A549 (cell line): ENCODE measurements around the gene ACTR2. TPM values are rescaled to one million over a fixed set of nuclear protein-coding genes. Genes with fewer than 3 reads are reported as not detected.

Experiments used
- ATAC-seq, 2 experiments: fragments of 200-7000 bp in 1 of 2; fragments of >200 bp in 1 of 2; cut with Nextera tagmentation in 1 of 2; cut with Tn5 transposase in 1 of 2; 3 replicates each; pipeline versions ENCODE4 v1.8.0 to v1.9.1; 2018 to 2020; ENCODE audit warnings: mild to moderate bottlenecking in 1 of 2, moderate library complexity in 1 of 2
- CTCF ChIA-PET: fragments of 300-600 bp; sonication (Branson Sonifier 250); formaldehyde crosslinking; extraction: SDS; loops from one replicate; lab custom pipeline; 2021; ENCODE audit warnings: antibody characterized with exemption, inconsistent platforms; lab: Yijun Ruan, JAX
- POLR2A ChIA-PET: fragments of 350-600 bp; formaldehyde crosslinking; extraction: SDS; loops from one replicate; lab custom pipeline; 2021; ENCODE audit warnings: antibody characterized with exemption, inconsistent platforms; lab: Yijun Ruan, JAX
- DNase-seq, 2 experiments: peaks; one replicate each; pipeline versions ENCODE4 v3.0.0 to v3.0.0-alpha.2; 2011 to 2016; ENCODE audit warnings: low read depth in 1 of 2, low spot score in 1 of 2
- FAIRE-seq: peaks from 2 replicates; lab custom pipeline; 2011; peaks lifted over from hg19 to GRCh38; lab: Jason Lieb, UNC
- H3K27ac ChIP-seq, 2 experiments: fragments of >200 bp; sonication (Bioruptor Twin); formaldehyde crosslinking; 3 replicates each; pipeline ENCODE4 v1.5.1; 2016 to 2017
- H3K4me1 ChIP-seq: fragments of >200 bp; sonication (Bioruptor Twin); formaldehyde crosslinking; 3 replicates; pipeline ENCODE4 v1.6.1; 2016
- H3K4me2 ChIP-seq: fragments of >200 bp; sonication (Bioruptor Twin); formaldehyde crosslinking; 3 replicates; pipeline ENCODE4 v1.6.1; 2016
- H3K4me3 ChIP-seq: fragments of >200 bp; sonication (Bioruptor Twin); formaldehyde crosslinking; 3 replicates; pipeline ENCODE4 v1.5.1; 2016
- H3K9me3 ChIP-seq: fragments of >200 bp; sonication (Bioruptor Twin); formaldehyde crosslinking; 3 replicates; pipeline ENCODE4 v1.6.1; 2016
- CBX8 ChIP-seq: fragments of 200-600 bp; sonication (generic); IDR thresholded peaks from 2 replicates; pipeline ENCODE4 v1.6.1; 2016
- CEBPB ChIP-seq, 2 experiments: fragments of >200 bp in 1 of 2; sonication (Bioruptor Twin) in 1 of 2; formaldehyde crosslinking in 1 of 2; IDR thresholded peaks; 2 replicates each; pipeline ENCODE4 v1.6.1; 2012 to 2016
- CHD4 ChIP-seq: fragments of 200-600 bp; sonication (generic); IDR thresholded peaks from 2 replicates; pipeline ENCODE4 v1.6.1; 2016; ENCODE audit warnings: antibody characterized with exemption, mild to moderate bottlenecking, borderline replicate concordance
- EHF ChIP-seq: fragments of 250-450 bp; sonication (Bioruptor Pico); IDR thresholded peaks from 2 replicates; pipeline ENCODE4 v1.5.0; 2020; ENCODE audit warnings: mild to moderate bottlenecking
- EHMT2 ChIP-seq: fragments of 200-600 bp; sonication (generic); IDR thresholded peaks from 2 replicates; pipeline ENCODE4 v1.6.1; 2016; ENCODE audit warnings: antibody characterized with exemption, low read depth, mild to moderate bottlenecking, moderate library complexity
- FOXS1 ChIP-seq: fragments of 250-450 bp; sonication (Bioruptor Pico); IDR thresholded peaks from 2 replicates; pipeline ENCODE4 v1.5.0; 2020; ENCODE audit warnings: mild to moderate bottlenecking, moderate library complexity
- GATA3 ChIP-seq: IDR thresholded peaks from 2 replicates; pipeline ENCODE4 v1.6.1; 2012; ENCODE audit warnings: borderline replicate concordance
- HEYL ChIP-seq: fragments of 250-450 bp; sonication (Bioruptor Pico); IDR thresholded peaks from 2 replicates; pipeline ENCODE4 v1.8.0; 2021; ENCODE audit warnings: mild to moderate bottlenecking, moderate library complexity
- JUNB ChIP-seq: fragments of >200 bp; sonication (Bioruptor Twin); formaldehyde crosslinking; IDR thresholded peaks from 2 replicates; pipeline ENCODE4 v1.6.1; 2016
- KDM1A ChIP-seq: fragments of 200-600 bp; sonication (generic); IDR thresholded peaks from 2 replicates; pipeline ENCODE4 v1.6.1; 2016; ENCODE audit warnings: low read depth, mild to moderate bottlenecking
- MYC ChIP-seq: IDR thresholded peaks from 2 replicates; pipeline ENCODE4 v1.6.1; 2012; ENCODE audit warnings: mild to moderate bottlenecking, inconsistent platforms, low read length, improper control_type of control experiment, borderline replicate concordance
- RARB ChIP-seq: fragments of 250-450 bp; sonication (Bioruptor Pico); IDR thresholded peaks from 2 replicates; pipeline ENCODE4 v1.8.0; 2021; ENCODE audit warnings: mild to moderate bottlenecking, moderate library complexity
- RCOR1 ChIP-seq: fragments of 150-350 bp; IDR thresholded peaks from 2 replicates; pipeline ENCODE4 v1.6.1; 2014; ENCODE audit warnings: antibody characterized with exemption, low read length, low read depth
- RFX5 ChIP-seq: fragments of 450-650 bp; IDR thresholded peaks from 2 replicates; pipeline ENCODE4 v1.7.1; 2014; ENCODE audit warnings: antibody characterized with exemption, mild to moderate bottlenecking, moderate library complexity
- ZNF302 ChIP-seq: fragments of 250-450 bp; sonication (Bioruptor Pico); IDR thresholded peaks from 2 replicates; pipeline ENCODE4 v1.9.0; 2021; ENCODE audit warnings: inconsistent platforms, mild to moderate bottlenecking, moderate library complexity
- ZSCAN20 ChIP-seq: fragments of 250-450 bp; sonication (Bioruptor Pico); IDR thresholded peaks from 2 replicates; pipeline ENCODE4 v1.8.0; 2022; ENCODE audit warnings: mild to moderate bottlenecking, moderate library complexity
- WGBS: methylation state at CpG from one replicate; pipeline ENCODE4 v1.1.6; 2017; ENCODE audit errors: missing lambda C conversion rate; 5-methylcytosine and 5-hydroxymethylcytosine counted together
- polyA plus RNA-seq, 4 experiments: library from polyadenylated mRNA; depleted of rRNA in 3 of 4; stranded (reverse); fragments of >200 nt; fragmentation: RNase III in 1 of 4; extraction: RNeasy Plus Mini Kit Qiagen cat#74134 plus additional on column Dnase treatment in 1 of 4; gene quantifications; 2 replicates in 3 of 4; 3 replicates in 1 of 4; pipeline ENCODE4 v1.2.3, GENCODE V29; 2011 to 2017
- TF ChIP-seq, protein P1 (sequence below): IDR thresholded peaks from 2 replicates; pipeline ENCODE4 v1.6.1; 2012; ENCODE audit warnings: low read depth, borderline replicate concordance
- TF ChIP-seq, protein P2 (sequence below): IDR thresholded peaks from 2 replicates; pipeline ENCODE4 v1.6.1; 2012
- TF ChIP-seq, protein P3 (sequence below): fragments of >200 bp; sonication (Bioruptor Twin); formaldehyde crosslinking; IDR thresholded peaks from 3 replicates; pipeline ENCODE4 v1.5.1; 2016
- TF ChIP-seq, protein P4 (sequence below): fragments of 250-450 bp; sonication (Bioruptor Pico); IDR thresholded peaks from 2 replicates; pipeline ENCODE4 v1.5.0; 2021; ENCODE audit warnings: mild to moderate bottlenecking, moderate library complexity, borderline replicate concordance

Gene ACTR2
- polyA plus RNA-seq, 2 of the 4 experiments (the other 2 are of a cell fraction), result 270 to 278 TPM

DNA sequence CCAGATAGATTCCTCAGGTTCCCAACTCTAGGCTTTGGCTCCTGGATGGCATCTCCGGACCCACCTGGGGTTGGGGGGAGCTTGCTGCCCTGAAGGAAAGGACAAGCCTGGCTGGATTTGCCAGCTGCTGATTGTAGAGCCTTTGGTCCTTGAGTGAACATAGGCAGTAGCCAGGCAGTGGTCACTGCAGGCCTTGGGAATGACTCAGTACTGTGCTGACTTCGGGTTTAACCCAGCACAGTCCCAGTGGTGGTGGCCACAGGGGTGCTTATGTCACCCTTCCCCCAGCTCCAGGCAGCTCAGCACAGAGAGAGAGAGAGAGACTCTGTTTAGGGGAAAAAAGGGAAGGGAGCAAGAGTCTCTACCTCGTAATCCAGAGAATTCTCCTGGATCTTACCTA lies 27.7 kb upstream of the ACTR2 start:
- DNase-seq, result no peak
- CTCF ChIA-PET, result interaction anchor here (1.7 to 2.0 kb wide), 2 partner anchors 12 to 33 kb away, joined by 4 to 11 read pairs; no protein-coding TSS in a partner anchor
- Histone ChIP-seq H3K4me3 (no peak overlapping the region), H3K4me2 (no peak overlapping the region), H3K9me3 (no peaks in the 10 kb centered on the region), H3K27ac (no peak overlapping the region), H3K4me1 (no peaks in the 10 kb centered on the region)
- POLR2A ChIA-PET, result no interaction called here
- WGBS, result 22% methylated on average over 3 of the region's 3 CpGs
- no peak for FAIRE-seq
- TF ChIP-seq KDM1A (no peak), RARB (no peak), CBX8 (no peak), CEBPB (IDR thresholded peaks at IDR 0.05) (no peak), HEYL (CRISPR knock-in tag) (no peak), JUNB (no peak), FOXS1 (no peak), EHF (CRISPR knock-in tag) (no peak), ZNF302 (CRISPR knock-in tag) (no peak), RFX5 (no peak)
- TF ChIP-seq, protein P1, sequence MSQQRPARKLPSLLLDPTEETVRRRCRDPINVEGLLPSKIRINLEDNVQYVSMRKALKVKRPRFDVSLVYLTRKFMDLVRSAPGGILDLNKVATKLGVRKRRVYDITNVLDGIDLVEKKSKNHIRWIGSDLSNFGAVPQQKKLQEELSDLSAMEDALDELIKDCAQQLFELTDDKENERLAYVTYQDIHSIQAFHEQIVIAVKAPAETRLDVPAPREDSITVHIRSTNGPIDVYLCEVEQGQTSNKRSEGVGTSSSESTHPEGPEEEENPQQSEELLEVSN, result no peak
- TF ChIP-seq, protein P2, sequence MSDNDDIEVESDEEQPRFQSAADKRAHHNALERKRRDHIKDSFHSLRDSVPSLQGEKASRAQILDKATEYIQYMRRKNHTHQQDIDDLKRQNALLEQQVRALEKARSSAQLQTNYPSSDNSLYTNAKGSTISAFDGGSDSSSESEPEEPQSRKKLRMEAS, result no peak
- TF ChIP-seq, protein P3, sequence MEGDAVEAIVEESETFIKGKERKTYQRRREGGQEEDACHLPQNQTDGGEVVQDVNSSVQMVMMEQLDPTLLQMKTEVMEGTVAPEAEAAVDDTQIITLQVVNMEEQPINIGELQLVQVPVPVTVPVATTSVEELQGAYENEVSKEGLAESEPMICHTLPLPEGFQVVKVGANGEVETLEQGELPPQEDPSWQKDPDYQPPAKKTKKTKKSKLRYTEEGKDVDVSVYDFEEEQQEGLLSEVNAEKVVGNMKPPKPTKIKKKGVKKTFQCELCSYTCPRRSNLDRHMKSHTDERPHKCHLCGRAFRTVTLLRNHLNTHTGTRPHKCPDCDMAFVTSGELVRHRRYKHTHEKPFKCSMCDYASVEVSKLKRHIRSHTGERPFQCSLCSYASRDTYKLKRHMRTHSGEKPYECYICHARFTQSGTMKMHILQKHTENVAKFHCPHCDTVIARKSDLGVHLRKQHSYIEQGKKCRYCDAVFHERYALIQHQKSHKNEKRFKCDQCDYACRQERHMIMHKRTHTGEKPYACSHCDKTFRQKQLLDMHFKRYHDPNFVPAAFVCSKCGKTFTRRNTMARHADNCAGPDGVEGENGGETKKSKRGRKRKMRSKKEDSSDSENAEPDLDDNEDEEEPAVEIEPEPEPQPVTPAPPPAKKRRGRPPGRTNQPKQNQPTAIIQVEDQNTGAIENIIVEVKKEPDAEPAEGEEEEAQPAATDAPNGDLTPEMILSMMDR, result no peak
- TF ChIP-seq, protein P4, sequence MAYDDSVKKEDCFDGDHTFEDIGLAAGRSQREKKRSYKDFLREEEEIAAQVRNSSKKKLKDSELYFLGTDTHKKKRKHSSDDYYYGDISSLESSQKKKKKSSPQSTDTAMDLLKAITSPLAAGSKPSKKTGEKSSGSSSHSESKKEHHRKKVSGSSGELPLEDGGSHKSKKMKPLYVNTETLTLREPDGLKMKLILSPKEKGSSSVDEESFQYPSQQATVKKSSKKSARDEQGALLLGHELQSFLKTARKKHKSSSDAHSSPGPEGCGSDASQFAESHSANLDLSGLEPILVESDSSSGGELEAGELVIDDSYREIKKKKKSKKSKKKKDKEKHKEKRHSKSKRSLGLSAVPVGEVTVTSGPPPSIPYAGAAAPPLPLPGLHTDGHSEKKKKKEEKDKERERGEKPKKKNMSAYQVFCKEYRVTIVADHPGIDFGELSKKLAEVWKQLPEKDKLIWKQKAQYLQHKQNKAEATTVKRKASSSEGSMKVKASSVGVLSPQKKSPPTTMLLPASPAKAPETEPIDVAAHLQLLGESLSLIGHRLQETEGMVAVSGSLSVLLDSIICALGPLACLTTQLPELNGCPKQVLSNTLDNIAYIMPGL (CRISPR knock-in tag), result no peak
- no peak for ATAC-seq

DNA sequence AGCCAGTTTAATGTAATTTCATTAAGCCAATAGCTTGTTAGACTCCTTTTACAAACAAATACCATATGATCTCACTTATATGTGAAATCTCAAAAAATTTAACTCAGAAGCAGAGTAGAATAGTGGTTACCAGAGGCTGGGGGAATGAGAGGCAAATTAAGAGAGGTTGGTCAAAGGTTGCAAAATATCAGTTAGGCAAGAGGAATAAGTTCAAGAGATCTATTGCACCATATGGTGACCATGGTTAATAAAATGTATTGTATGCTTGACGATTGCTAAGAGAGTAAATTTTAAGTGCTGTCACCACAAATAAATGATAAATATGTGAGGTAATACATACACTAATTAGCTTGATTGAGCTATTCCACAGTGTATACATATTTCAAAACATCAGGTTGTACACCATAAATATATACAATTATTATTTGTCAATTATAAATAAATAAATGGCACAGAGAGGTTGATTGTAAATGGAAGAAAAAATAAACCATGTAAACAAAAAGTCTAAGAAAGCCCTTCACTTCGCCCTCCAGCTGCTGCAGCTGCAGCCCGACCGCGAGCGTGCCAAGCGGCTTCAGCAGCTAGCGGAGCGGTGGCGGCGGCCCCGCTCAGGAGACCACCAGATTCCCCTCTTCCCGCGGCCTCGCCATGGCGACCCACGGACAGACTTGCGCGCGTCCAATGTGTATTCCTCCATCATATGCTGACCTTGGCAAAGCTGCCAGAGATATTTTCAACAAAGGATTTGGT lies 23.0 kb upstream of the ACTR2 start:
- H3K4me2 ChIP-seq, result no peak overlapping the region
- no peaks in the 10 kb centered on the region for H3K4me1 ChIP-seq
- DNase-seq (no peak), FAIRE-seq (no peak), ATAC-seq (no peak)
- WGBS, result 88% methylated on average over 20 of the region's 20 CpGs
- no peaks in the 10 kb centered on the region for H3K9me3 ChIP-seq
- H3K4me3 ChIP-seq, result no peak overlapping the region
- no peak overlapping the region for H3K27ac ChIP-seq
- ChIA-PET CTCF (interaction anchor here (1.6 kb wide), 1 partner anchor 61 kb away, joined by 3 read pairs; no protein-coding TSS in a partner anchor), POLR2A (no interaction called here)
- TF ChIP-seq ZSCAN20 (no peak), MYC (no peak), CEBPB (IDR thresholded peaks at IDR 0.05) (no peak), RCOR1 (no peak), EHMT2 (no peak), GATA3 (no peak), CHD4 (no peak)
- TF ChIP-seq, protein P3, result no peak
- TF ChIP-seq, protein P2, result no peak
